Measurements from ENCODE around the gene LYVE1. TPM values are rescaled to one million over a fixed set of nuclear protein-coding genes. Genes with fewer than 3 reads are reported as not detected.

Gene LYVE1
- total RNA-seq, 1 donor from 2014 or later, result 108 TPM

- peak within 1 kb of the TSS; percentile 89 for H3K27ac ChIP-seq
- H3K36me3 ChIP-seq, result no peaks in the 10 kb centered on the region
- peak; percentile 100 for ATAC-seq
- intact Hi-C loops (cut with DNase I), result no loop called here
- H3K27me3 ChIP-seq, result no peaks in the 10 kb centered on the region
- DNase-seq, result peak; percentile 98
- TF ChIP-seq CTCF (IDR thresholded peaks at IDR 0.05), result peak; percentile 86
- H3K9me3 ChIP-seq, result no peaks in the 10 kb centered on the region
- peak within 1 kb of the TSS; percentile 88 for H3K4me3 ChIP-seq
- peaks cover 17% of the 10 kb centered on the region for H3K4me1 ChIP-seq
Measured at GRCh38 chr11:10540915-10541560, 27.4 kb downstream of the LYVE1 start, which contains the start of gene RNF141. Gene RNF141 (minus strand): TSS chr11:10541187. CDS start chr11:10534158, 7,029 bp downstream.

GRCh38 chr11:10540546-10540914 lies 27.9 kb downstream of the LYVE1 start:
- no peaks in the 10 kb centered on the region for H3K36me3 ChIP-seq
- peak; percentile 68 for ATAC-seq
- DNase-seq, result no peak

GRCh38 chr11:10539339-10539738 lies 29.1 kb downstream of the LYVE1 start:
- no peaks in the 10 kb centered on the region for H3K36me3 ChIP-seq
- intact Hi-C loops (cut with DNase I), result no loop called here
- H3K27ac ChIP-seq, result no peak overlapping the region
- no peak for ATAC-seq
- no peak for DNase-seq
- H3K4me3 ChIP-seq, result no peak overlapping the region
- no peak for TF ChIP-seq CTCF (IDR thresholded peaks at IDR 0.05)
- no peaks in the 10 kb centered on the region for H3K9me3 ChIP-seq
- peaks cover 17% of the 10 kb centered on the region for H3K4me1 ChIP-seq
- no peaks in the 10 kb centered on the region for H3K27me3 ChIP-seq

More at GRCh38 chr11:10540546-10540914, 27.9 kb downstream of the LYVE1 start:
- peak overlapping the region; percentile 88 for H3K4me3 ChIP-seq
- H3K4me1 ChIP-seq, result peaks cover 17% of the 10 kb centered on the region
- H3K9me3 ChIP-seq, result no peaks in the 10 kb centered on the region
- H3K27ac ChIP-seq, result peak overlapping the region; percentile 89
- H3K27me3 ChIP-seq, result no peaks in the 10 kb centered on the region
- intact Hi-C loops (cut with DNase I), result no loop called here
- no peak for TF ChIP-seq CTCF (IDR thresholded peaks at IDR 0.05)

- no peak for DNase-seq
- intact Hi-C loops (cut with DNase I), result no loop called here
- Histone ChIP-seq H3K27me3 (no peaks in the 10 kb centered on the region), H3K36me3 (no peaks in the 10 kb centered on the region), H3K4me3 (no peak overlapping the region), H3K27ac (no peak overlapping the region), H3K9me3 (no peaks in the 10 kb centered on the region), H3K4me1 (peaks cover 17% of the 10 kb centered on the region)
- no peak for TF ChIP-seq CTCF (IDR thresholded peaks at IDR 0.05)
- ATAC-seq, result no peak
Measured at GRCh38 chr11:10538924-10539323, 29.5 kb downstream of the LYVE1 start.

- H3K27ac ChIP-seq, result no peak overlapping the region
- intact Hi-C loops (cut with DNase I), result no loop called here
- H3K9me3 ChIP-seq, result no peaks in the 10 kb centered on the region
- no peak overlapping the region for H3K4me3 ChIP-seq
- peaks cover 17% of the 10 kb centered on the region for H3K4me1 ChIP-seq
- TF ChIP-seq CTCF (IDR thresholded peaks at IDR 0.05), result no peak
- peaks cover 5% of the 10 kb centered on the region for H3K36me3 ChIP-seq
- no peak for ATAC-seq
- DNase-seq, result no peak
- H3K27me3 ChIP-seq, result no peaks in the 10 kb centered on the region
Measured at GRCh38 chr11:10537600-10537999, 30.9 kb downstream of the LYVE1 start.
